T-helper 2 cell treated with Interferon-gamma antibody and Interleukin-4, amounts not matched to agents 100 ng/mL and 5 ng/mL, for 36 hours (primary cell): ENCODE measurements around the gene ZNF853. TPM values are rescaled to one million over a fixed set of nuclear protein-coding genes. Genes with fewer than 3 reads are reported as not detected.
"Not testable (repeated sequence)": the region's sequence is repeated elsewhere in the genome, so short reads cannot be mapped to it uniquely, and the experiment has no call there.

ENCODE experiments used
- intact Hi-C: fragments of 100-400 bp; cut with micrococcal nuclease; formaldehyde crosslinking; loops from one replicate; pipeline ENCODE4 v1.15.1; 2023
- total RNA-seq: library from RNA; stranded (reverse); gene quantifications from 2 replicates; pipeline ENCODE4 v1.2.3, GENCODE V29; 2022

The ZNF853 gene
- total RNA-seq, 1 donor from 2014 or later, result 0.14 TPM

DNA sequence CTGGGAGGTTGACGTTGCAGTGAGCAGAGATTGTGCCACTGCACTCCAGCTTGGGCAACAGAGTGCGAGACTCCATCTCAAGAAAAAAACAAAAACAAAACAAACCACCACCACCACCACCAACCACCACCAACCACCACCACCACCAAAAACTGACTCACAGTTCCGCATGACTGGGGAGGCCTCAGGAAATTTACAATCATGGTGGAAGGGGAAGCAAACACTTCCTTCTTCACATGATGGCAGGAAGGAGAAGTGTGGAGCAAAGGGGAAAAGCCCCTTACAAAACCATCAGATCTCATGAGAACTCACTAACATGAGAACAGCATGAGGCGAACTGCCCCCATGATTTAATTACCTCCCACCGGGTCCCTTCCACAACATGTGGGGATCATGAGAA is 19.6 kb downstream of the ZNF853 start:
- intact Hi-C loops, result not testable (repeated sequence)

- intact Hi-C loops, result loop anchor here (1.0 kb wide), 1 partner anchor 69 kb away; the partner anchor contains the start of gene ZNF12
Measured at GRCh38 chr7:6636741-6637543, 21.5 kb downstream of the ZNF853 start, which contains the start of gene ZNF316. Gene ZNF316, plus strand, starts transcription at chr7:6637318. Its CDS starts 5,092 bp downstream, at chr7:6642410.

DNA sequence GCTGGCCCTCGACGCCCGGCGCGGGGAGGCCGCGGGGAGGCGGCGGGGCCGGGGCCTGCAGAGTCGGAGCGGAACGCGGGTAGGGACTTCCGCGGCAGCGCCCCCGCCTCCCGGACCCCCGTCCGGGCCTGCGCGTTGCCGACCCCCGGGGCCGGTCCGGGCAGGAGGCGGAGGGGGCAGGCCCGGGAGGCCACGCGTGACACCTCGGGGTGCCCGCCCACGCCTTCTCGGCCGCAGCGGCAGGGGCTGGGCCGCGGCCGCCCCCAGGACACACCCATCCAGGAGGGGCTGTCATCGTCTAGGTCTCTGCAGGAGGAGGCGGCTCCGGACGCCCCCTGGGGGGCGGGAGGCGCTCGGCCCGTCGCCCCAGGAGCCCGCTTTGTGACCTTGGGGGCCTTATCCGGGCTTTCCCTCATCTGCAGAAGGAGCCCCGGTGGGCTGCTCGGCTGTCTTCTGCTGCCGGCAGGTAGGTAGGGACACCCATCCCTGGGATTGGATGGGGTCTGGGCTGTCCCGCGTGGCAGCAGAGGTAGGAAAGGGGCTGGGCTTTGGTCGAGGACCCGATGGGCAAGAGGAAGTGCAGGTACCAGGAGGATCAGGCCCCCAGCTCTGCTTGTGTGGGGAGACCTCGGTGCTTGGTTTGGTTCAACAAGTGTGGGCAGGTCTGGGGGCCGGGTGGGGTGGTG is 22.3 kb downstream of the ZNF853 start:
- intact Hi-C loops, result loop anchor here (1.0 kb wide), 1 partner anchor 69 kb away; the partner anchor contains the start of gene ZNF12

GRCh38 chr7:6639032-6639431 is 23.6 kb downstream of the ZNF853 start:
- intact Hi-C loops, result no loop called here

DNA sequence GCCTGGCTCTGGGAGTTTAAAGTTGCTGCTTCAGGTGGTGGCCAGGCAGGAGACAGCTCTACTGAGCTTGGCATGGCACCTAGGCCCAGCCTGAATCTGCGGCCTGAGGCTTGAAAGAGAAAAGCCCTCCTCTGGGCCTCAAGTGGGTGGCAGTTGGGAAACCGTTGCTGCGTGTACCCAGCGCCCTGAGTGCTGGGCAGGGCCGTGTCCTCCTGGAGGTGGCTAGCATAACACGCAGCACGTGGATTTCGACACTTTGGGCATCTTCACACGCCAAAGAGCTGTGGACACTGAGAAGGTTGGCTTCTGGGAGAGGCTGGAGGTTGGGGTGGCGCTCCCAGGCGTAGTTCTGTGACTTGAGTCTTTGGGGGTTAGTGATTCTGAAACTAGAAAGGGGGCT is 24.2 kb downstream of the ZNF853 start:
- intact Hi-C loops, result no loop called here

DNA sequence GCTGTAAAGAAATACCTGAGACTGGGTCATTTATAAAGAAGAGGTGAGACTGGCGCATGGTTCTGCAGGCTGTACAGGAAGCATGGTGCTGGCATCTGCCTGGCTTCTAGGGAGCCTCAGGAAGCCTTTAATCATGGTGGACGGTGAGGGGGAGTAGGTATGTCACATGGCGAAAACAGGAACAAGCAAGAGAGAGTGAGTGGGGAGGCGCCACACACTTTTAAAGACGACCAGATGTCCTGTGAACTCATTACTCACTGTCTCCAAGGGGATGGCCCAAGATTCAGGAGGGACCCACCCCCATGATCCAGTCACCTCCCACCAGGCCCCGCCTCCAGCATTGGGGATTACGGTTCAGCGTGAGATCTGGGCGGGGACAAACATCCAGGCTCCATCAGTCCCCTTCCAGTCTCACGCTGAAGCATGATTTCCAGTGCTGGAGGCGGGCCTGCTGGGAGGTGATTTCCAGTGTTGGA is 24.9 kb downstream of the ZNF853 start:
- intact Hi-C loops, result no loop called here

- intact Hi-C loops, result no loop called here
Measured at GRCh38 chr7:6641305-6642035, 26.1 kb downstream of the ZNF853 start.

DNA sequence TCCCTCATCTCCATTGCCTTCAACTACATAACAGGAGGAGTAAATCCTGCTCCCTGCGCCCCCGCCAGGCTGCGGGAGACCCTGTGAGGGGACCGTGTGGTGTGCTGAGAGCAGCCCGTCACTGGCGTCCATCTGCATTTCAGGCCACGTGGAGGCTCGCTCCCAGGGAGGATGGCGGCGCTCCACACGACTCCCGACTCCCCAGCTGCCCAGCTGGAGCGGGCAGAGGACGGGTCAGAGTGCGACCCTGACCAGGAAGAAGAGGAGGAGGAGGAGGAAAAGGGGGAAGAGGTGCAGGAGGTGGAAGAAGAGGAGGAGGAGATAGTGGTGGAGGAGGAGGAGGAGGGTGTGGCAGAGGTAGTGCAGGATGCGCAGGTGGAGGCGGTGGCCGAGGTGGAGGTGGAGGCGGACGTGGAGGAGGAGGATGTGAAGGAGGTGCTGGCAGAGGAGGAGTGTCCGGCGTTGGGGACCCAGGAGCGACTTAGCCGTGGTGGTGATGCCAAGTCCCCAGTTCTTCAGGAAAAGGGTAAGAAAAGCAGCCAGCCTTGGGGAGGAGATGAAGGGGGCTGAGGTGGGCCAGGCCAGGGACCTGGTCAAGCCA is 26.9 kb downstream of the ZNF853 start:
- intact Hi-C loops, result no loop called here

DNA sequence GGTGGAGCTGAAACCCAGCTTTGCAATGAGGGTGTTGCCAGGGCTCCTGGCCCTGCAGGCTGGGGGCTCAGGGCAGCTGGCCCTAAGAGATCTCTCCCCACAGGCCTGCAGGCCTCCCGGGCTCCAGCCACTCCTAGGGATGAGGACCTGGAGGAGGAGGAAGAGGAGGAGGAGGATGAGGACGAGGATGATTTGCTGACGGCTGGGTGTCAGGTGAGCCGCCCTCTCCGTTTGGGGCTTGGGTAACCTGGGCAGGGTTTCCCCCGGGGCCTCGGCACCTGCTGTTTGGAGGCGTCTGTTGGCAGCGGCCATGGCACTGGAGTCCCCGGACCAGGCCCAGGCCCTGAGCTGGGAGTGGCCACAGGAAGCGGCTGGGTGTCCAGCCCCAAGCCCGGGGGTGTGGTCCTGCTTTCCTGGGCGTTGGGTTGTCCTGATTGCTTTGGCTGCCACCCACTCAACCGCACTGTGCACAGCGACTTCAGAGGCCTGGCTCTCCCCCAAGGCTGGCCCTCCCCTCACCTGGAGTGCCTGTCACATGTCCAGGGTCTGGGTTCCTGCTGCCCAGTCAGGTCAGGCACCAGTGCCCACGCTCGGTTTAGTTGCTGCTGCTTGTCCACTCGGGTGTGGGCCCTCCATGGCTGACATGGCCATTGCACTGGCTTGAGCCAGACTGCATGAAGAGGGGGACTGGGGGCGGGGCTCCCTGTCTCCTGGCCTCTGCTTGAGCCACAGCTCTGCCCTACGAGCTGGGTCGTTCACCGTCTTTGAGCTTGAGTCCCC is 27.6 kb downstream of the ZNF853 start:
- intact Hi-C loops, result no loop called here

GRCh38 chr7:6643915-6644625 is 28.7 kb downstream of the ZNF853 start:
- intact Hi-C loops, result no loop called here

DNA sequence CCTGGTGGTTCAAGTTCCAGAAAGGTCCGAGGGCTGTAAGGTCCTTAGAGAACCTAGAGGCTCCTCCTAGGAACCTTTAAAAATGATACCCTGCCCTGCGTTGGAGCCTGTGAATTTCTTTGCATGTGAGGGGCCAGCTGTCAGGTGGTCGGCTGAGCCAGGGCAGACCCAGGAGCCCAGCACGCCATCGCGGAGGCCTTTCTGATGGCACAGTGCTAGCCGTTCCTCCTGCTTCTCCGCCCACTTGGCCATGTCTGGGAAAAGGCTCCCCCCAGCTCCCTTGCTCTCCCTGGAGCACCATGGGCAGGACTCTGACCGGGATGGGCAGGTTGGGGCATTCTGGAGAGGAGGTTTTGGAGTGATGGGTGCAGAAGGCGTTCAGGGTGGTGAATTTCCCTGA is 29.3 kb downstream of the ZNF853 start:
- intact Hi-C loops, result no loop called here

- intact Hi-C loops, result no loop called here
Measured at GRCh38 chr7:6646465-6646864, 31.1 kb downstream of the ZNF853 start.

DNA sequence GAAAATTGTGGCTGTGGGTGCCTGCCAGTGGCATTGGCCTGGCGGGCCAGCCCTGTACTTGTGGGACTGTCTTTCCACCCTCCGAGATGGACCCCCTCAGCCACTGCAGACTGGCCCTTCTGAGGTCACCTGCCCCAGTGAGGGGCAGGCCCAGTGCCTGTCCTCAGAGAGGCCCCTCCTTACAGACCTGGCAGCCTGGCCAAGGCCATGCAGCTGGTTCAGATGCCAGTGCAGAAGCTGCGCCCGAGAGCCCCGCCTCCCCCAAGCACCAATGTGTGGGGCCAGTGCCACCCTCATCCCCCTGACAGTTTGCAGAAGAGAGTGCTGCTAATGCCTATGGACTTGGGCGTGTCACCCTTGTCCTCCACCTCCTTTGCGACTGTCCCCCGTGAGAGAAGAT is 31.7 kb downstream of the ZNF853 start:
- intact Hi-C loops, result no loop called here

GRCh38 chr7:6647541-6647940 is 32.1 kb downstream of the ZNF853 start:
- intact Hi-C loops, result no loop called here

- intact Hi-C loops, result no loop called here
Measured at GRCh38 chr7:6648066-6648814, 32.8 kb downstream of the ZNF853 start.

GRCh38 chr7:6648815-6649104 is 33.4 kb downstream of the ZNF853 start:
- intact Hi-C loops, result no loop called here

GRCh38 chr7:6649241-6649961 is 34.0 kb downstream of the ZNF853 start:
- intact Hi-C loops, result no loop called here

DNA sequence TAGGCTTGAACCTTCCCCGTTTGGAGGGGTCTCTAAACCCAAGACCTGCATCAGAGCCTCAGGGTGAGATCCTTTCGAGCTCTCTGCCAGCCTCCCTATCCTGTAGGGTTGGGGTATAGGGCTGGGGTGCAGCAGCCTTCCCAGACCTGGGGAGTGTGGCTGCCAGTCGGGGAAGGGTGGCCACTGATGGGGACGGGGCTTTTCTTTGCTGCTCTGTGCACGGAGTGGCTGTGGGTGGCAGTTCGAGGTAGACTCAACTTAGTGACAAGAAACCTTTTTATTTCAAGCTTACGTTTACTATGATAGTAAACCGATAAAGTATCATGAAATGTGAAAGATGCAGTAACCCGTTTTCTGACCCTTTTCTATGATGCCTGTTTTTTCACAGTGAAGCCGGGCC is 34.7 kb downstream of the ZNF853 start:
- intact Hi-C loops, result no loop called here

DNA sequence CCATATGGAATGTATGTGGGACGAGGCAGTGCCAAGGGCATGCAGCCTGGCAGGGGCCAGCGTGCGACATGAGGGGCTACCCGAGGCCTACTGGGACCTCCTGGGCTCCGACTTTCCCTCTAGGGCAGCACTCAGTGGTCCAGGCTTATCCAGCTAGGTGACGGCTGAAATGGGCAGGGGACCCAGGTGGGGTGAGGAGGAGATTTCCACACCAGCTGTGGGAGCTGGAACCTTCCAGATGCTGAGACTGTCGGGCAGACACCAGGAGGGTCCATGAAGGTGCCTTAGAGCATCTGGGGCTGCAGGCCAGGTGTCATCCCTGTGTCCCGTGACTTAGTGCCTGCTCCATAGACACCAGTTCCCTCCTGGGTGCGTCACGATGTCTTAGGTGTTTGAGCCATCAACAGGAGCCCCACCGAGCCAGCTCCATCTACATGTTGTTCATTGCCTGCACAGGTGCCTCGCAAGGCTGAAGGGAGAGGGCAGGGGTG is 35.2 kb downstream of the ZNF853 start:
- intact Hi-C loops, result no loop called here
